ENCODE results near the gene SMARCA5.

DNA sequence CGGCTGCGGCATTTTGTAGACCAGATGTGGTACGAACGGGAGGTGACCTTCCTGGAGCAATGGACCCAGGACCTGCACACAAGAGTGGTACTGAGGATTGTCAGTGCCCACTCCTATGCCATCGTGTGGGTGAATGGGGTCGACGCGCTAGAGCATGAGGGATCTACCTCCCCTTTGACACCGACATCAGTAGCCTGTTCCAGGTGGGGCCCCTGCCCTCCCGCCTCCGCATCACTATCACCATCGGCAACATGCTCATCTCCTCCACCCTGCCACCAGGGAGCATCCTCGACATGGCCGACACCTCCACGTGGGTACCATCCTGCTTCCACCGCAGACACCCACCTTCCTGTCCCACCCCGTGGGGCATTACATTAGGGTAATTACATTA lies 46.2 kb downstream of the SMARCA5 start:
- TF ChIP-seq POLR2AphosphoS5 (IDR thresholded peaks at IDR 0.05; ENCODE audit: low read depth, low read length) (no peak), SIN3A (IDR thresholded peaks at IDR 0.05; ENCODE audit: borderline replicate concordance, low read depth, low read length) (no peak), FOXM1 (IDR thresholded peaks at IDR 0.05; ENCODE audit: low read depth) (no peak)
- TF ChIP-seq, protein P1, sequence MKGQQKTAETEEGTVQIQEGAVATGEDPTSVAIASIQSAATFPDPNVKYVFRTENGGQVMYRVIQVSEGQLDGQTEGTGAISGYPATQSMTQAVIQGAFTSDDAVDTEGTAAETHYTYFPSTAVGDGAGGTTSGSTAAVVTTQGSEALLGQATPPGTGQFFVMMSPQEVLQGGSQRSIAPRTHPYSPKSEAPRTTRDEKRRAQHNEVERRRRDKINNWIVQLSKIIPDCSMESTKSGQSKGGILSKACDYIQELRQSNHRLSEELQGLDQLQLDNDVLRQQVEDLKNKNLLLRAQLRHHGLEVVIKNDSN (IDR thresholded peaks at IDR 0.05; ENCODE audit: borderline replicate concordance, low read depth): no peak
